ENCODE data around the gene DNAH3. TPM values are rescaled to one million over a fixed set of nuclear protein-coding genes. Genes with fewer than 3 reads are reported as not detected.
A peak's percentile ranks its signal among the peaks of the same experiment; 100 is the strongest.
"Not testable (repeated sequence)": the region's sequence is repeated elsewhere in the genome, so short reads cannot be mapped to it uniquely, and the experiment has no call there.

The DNAH3 gene
- total RNA-seq, 1 donor from 2014 or later: not detected

DNA sequence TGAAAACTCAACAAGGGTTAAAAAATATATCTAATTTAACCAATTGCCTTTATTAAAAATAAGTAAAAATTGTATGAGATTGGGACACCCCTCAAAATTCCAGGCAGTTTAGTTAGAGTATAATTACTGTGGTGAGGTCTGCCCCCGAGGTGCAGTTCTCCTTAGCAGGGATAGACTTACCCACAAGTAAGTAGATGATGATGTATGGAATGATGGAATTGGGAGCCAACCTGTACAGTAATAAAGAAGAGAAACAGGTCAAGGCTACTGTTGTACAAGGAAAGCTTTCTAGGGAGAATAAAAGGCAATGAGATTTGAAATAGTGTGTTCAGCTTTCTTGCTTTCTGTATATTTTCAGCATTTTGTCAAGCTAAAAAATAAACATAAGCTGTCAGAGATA is 9.6 kb upstream of the DNAH3 start:
- peak overlapping the region; percentile 45 for H3K4me3 Mint-ChIP-seq
- H3K27me3 Mint-ChIP-seq: no peaks in the 10 kb centered on the region
- H3K27ac Mint-ChIP-seq: no peak overlapping the region
- DNase-seq (ENCODE audit: extremely low spot score, unreplicated experiment): no peak
- no peak for TF ChIP-seq CTCF (conservative IDR thresholded peaks at IDR 0.05)
- no peaks in the 10 kb centered on the region for H3K9me3 Mint-ChIP-seq
- H3K4me1 Mint-ChIP-seq (ENCODE audit: unreplicated experiment): peaks cover 14% of the 10 kb centered on the region
- H3K36me3 Mint-ChIP-seq: peaks cover 14% of the 10 kb centered on the region

GRCh38 chr16:21159281-21159951 is 8.8 kb upstream of the DNAH3 start:
- no peak for TF ChIP-seq CTCF (conservative IDR thresholded peaks at IDR 0.05)
- peak overlapping the region; percentile 80 for H3K27ac Mint-ChIP-seq
- peaks cover 9% of the 10 kb centered on the region for H3K36me3 Mint-ChIP-seq
- H3K4me1 Mint-ChIP-seq (ENCODE audit: unreplicated experiment): peaks cover 14% of the 10 kb centered on the region
- DNase-seq (ENCODE audit: extremely low spot score, unreplicated experiment): no peak
- H3K4me3 Mint-ChIP-seq: peak overlapping the region; percentile 96
- H3K27me3 Mint-ChIP-seq: no peaks in the 10 kb centered on the region
- no peaks in the 10 kb centered on the region for H3K9me3 Mint-ChIP-seq

GRCh38 chr16:21158208-21159110 is 7.8 kb upstream of the DNAH3 start, which contains the start of gene LDAF1:
TSS of gene LDAF1 (plus strand) at chr16:21158674. CDS start at chr16:21161183, 2,509 bp downstream.
- H3K36me3 Mint-ChIP-seq: peaks cover 5% of the 10 kb centered on the region
- no peak for TF ChIP-seq CTCF (conservative IDR thresholded peaks at IDR 0.05)
- H3K27me3 Mint-ChIP-seq: peaks cover 3% of the 10 kb centered on the region
- peak within 1 kb of the TSS; percentile 80 for H3K27ac Mint-ChIP-seq
- H3K4me3 Mint-ChIP-seq: peak within 1 kb of the TSS; percentile 96
- no peaks in the 10 kb centered on the region for H3K9me3 Mint-ChIP-seq
- DNase-seq (ENCODE audit: extremely low spot score, unreplicated experiment): peak; percentile 83
- H3K4me1 Mint-ChIP-seq (ENCODE audit: unreplicated experiment): peaks cover 14% of the 10 kb centered on the region

GRCh38 chr16:21157632-21158031 is 7.0 kb upstream of the DNAH3 start:
- DNase-seq (ENCODE audit: extremely low spot score, unreplicated experiment): no peak
- H3K4me1 Mint-ChIP-seq (ENCODE audit: unreplicated experiment): peaks cover 9% of the 10 kb centered on the region
- H3K27me3 Mint-ChIP-seq: peaks cover 3% of the 10 kb centered on the region
- no peaks in the 10 kb centered on the region for H3K9me3 Mint-ChIP-seq
- H3K36me3 Mint-ChIP-seq: peaks cover under 1% of the 10 kb centered on the region
- peak overlapping the region; percentile 96 for H3K4me3 Mint-ChIP-seq
- TF ChIP-seq CTCF (conservative IDR thresholded peaks at IDR 0.05): no peak
- H3K27ac Mint-ChIP-seq: no peak overlapping the region

- Mint-ChIP-seq H3K36me3 (no peaks in the 10 kb centered on the region), H3K4me1 (ENCODE audit: unreplicated experiment) (peaks cover 9% of the 10 kb centered on the region), H3K4me3 (peak overlapping the region; percentile 75), H3K9me3 (no peaks in the 10 kb centered on the region), H3K27me3 (peaks cover 3% of the 10 kb centered on the region), H3K27ac (no peak overlapping the region)
- no peak for DNase-seq (ENCODE audit: extremely low spot score, unreplicated experiment)
- TF ChIP-seq CTCF (conservative IDR thresholded peaks at IDR 0.05): peak; percentile 77
These were observed 6.3 kb upstream of the DNAH3 start for GRCh38 chr16:21156767-21157467.

- not testable (repeated sequence) for H3K27ac Mint-ChIP-seq; H3K4me1 Mint-ChIP-seq (ENCODE audit: unreplicated experiment); H3K4me3 Mint-ChIP-seq; H3K27me3 Mint-ChIP-seq; DNase-seq (ENCODE audit: extremely low spot score, unreplicated experiment); H3K36me3 Mint-ChIP-seq; H3K9me3 Mint-ChIP-seq
These were observed 5.4 kb upstream of the DNAH3 start for GRCh38 chr16:21156011-21156410.

DNA sequence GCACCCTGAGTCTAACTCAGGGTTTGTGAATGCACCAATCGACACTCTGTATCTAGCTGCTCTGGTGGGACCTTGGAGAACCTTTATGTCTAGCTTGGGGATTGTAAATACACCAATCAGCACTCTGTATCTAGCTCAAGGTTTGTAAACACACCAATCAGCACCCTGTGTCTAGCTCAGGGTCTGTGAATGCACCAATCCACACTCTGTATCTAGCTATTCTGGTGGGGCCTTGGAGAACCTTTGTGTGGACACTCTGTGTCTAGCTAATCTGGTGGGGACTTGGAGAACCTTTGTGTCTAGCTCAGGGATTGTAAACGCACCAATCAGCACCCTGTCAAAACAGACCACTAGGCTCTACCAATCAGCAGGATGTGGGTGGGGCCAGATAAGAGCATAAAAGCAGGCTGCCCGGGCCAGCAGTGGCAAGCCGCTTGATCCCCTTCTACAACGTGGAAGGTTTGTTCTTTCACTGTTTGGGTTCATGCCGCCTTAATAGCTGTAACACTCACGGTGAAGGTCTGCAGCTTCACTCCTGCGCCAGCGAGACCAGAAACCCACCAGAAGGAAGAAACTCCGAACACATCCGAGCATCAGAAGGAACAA is 2.6 kb upstream of the DNAH3 start:
- not testable (repeated sequence) for H3K27me3 Mint-ChIP-seq; H3K27ac Mint-ChIP-seq; H3K4me1 Mint-ChIP-seq (ENCODE audit: unreplicated experiment); H3K4me3 Mint-ChIP-seq; DNase-seq (ENCODE audit: extremely low spot score, unreplicated experiment); H3K9me3 Mint-ChIP-seq; H3K36me3 Mint-ChIP-seq

All from type B pancreatic cell (in vitro differentiated cells).